Myocyte (in vitro differentiated cells): ENCODE measurements around the gene PCSK4. TPM values are rescaled to one million over a fixed set of nuclear protein-coding genes. Genes with fewer than 3 reads are reported as not detected.

ENCODE experiments used
- DNase-seq: peaks from one replicate; pipeline ENCODE4 v3.0.0-alpha.2; 2012; ENCODE audit warnings: low read depth
- total RNA-seq: library from RNA; depleted of rRNA; stranded (reverse); fragments of >200 nt; gene quantifications from 2 replicates; pipeline ENCODE4 v1.2.3, GENCODE V29; 2014

Gene PCSK4
- total RNA-seq, 1 donor from 2014 or later, result 8.5 TPM

DNA sequence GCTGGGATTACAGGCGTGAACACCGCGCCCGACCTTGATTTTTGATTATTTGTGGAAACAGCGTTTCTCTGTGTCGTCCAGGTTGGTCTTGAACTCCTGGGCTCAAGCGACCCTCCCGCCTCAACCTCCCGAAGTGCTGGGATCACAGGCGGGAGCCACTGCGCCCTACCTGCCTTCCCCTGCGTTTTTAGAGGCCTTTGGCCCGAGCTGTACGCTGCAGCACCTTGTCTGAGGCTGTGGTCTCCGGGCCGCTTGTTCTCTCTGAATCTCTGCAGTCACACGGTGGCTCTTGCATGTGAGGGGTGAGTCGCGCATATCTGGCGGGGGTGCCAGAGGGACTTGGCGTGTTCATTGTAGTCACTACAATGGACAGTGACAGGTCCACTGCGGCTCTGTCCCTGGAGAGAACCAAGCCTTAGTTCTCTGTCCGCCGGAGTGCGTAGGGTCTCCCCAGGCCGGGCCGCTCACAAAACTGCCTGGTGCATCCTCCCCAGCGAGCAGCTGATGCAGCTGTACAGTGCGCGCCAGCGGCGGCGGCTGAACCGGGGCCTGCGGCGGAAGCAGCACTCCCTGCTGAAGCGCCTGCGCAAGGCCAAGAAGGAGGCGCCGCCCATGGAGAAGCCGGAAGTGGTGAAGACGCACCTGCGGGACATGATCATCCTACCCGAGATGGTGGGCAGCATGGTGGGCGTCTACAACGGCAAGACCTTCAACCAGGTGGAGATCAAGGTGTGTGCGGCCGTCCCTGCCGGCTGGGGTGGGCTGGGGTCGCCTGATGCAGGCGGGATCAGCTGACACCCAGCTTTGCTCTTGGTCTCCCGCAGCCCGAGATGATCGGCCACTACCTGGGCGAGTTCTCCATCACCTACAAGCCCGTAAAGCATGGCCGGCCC lies 50.4 kb downstream of the PCSK4 start:
- DNase-seq, result peak; percentile 48

DNA sequence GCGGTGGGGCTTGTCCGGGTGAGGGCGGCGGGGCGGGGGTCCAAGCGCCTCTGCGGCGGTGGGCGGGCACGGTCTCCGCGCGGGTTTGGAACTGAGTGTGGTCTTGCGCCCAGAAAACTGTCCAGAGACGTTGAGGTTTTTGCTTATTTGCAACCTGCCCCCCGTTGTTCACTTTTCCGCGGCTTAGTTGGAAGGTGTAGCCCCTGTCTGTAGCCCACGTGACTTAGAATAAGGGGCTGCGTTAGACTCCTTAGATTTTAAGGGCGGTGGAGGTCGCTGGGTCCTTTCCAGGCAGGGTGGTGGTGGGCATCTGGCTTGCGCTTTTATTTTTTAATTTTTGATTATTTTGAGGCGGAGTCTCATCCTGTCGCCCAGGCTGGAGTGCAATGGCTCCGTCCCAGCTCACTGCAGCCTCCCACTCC lies 51.2 kb downstream of the PCSK4 start:
- no peak for DNase-seq

DNA sequence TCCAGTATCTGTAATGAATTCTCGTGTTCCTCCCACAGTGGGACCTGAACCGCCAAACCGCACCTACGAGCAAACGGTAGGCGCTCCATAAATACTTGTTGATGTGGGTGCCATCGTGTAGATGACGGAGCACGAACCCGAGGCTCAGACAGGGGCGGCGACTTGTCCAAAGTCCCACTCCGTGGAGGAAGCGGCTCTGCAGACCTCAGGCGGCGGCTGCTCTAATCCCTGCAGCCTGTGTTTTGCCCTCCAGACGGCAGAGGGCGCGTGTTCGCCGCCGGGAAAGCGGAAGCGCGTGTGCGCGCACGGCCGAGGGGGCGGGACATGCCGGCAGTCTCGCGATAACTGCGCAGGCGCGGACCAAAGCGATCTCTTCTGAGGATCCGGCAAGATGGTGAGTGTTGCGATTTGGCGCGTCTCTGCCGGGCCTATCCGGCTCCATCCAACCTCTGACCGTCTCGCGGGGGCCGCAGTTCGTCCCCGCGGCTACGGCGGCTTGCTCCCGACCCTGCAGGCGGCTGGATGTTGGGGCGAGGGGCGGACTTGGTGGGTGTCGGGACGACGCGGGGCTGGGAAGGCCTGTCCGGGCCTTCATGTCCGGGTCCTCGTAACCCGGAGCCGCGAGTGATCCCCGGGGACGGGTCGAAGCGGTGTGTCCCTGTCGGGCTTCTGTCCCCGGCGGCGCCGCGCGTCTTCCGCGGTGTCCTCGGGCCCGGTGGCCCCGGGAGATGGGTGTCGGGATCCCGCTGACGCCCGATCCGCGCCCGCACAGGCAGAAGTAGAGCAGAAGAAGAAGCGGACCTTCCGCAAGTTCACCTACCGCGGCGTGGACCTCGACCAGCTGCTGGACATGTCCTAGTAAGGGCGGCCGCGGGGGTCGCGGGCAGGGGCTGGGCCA lies 51.9 kb downstream of the PCSK4 start, which contains the start of gene RPS15:
Gene RPS15, plus strand, starts transcription at position 362 of the 898 bp plus-strand sequence. Its CDS starts 30 bp downstream, at position 392.
- peak; percentile 94 for DNase-seq

DNA sequence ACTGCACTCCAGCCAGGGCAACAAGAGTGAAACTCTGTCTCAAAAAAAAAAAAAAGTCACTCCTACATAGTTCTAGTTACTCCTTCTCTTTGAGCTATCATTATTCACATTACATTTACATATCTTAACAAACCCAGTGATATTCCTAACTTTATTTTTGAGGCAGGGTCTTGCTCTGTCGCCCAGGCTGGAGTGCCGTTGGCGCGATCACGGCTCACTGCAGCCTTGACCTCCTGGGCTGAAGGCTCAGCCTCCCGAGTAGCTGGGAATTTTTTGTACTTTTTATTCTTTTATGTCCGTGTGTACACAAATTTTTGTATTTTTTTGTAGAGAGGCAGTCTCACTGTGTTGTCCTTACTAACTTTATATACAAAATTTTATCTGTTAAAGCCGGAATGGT lies 52.5 kb downstream of the PCSK4 start:
- DNase-seq, result no peak

DNA sequence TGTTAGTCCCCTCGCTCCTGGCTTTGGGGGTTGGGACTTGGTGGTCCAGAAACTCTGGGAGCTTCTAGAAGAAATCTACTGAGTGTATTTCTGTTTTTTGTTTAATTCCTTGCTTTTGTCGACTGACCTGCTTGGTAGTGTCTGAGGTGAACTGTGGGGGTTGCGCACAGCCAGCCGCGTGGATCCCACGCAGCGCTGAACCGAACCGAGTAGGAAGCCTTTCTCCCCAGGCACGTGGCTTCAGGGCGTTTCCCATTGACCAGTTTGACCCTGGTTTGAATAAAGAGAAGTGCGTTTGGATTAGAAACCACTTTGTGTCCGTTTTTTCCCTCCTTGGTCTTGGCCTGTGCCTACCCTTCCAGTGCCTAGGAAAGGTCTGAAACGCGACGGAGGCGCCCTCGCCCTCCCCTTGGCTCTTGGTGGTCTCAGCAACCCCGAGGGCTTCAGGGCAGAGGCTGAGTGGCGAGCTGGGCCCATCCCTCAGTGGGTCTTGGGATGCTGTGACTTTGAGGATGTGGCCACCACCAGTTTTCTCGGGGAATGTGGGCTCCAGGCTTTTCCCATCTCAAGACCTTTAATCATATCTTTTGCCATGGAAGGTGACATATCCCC lies 54.7 kb downstream of the PCSK4 start:
- DNase-seq, result no peak

DNA sequence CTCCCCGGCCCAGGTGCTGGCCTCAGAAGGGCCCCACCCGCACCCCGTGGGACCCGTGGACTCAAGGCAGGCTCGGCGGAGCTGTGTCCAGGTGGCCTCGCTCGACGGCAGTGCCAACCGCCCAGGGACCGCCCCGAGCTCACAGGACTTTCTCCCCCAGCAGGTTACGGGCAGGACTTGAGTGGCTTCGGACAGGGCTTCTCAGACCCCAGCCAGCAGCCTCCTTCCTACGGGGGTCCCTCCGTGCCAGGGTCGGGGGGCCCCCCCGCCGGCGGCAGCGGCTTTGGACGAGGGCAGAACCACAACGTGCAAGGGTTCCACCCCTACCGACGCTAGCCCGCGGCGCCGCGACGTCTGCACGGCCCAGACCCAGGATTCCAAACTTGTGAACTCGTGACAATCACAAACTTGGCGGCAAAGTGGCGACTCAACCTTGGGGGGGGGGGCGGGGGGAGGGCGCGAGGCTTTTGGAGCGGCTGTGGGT lies 55.5 kb downstream of the PCSK4 start:
- DNase-seq, result no peak

DNA sequence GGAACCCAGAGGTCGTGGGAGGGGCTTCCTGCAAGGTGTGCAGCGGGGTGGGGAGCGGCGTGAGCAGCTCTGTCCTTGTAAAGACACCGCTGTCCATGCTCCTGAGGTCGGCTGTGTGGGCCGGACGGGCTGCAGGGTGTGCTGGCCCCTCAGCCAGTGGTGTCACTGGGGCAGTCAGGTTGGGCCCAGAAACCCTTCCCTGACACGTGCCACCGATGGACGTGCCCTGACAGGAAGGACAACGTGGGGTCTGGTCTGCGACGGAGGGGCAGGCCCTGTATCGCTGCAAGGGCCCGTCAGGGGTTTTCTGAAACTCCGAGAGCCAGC lies 56.1 kb downstream of the PCSK4 start:
- DNase-seq, result no peak

DNA sequence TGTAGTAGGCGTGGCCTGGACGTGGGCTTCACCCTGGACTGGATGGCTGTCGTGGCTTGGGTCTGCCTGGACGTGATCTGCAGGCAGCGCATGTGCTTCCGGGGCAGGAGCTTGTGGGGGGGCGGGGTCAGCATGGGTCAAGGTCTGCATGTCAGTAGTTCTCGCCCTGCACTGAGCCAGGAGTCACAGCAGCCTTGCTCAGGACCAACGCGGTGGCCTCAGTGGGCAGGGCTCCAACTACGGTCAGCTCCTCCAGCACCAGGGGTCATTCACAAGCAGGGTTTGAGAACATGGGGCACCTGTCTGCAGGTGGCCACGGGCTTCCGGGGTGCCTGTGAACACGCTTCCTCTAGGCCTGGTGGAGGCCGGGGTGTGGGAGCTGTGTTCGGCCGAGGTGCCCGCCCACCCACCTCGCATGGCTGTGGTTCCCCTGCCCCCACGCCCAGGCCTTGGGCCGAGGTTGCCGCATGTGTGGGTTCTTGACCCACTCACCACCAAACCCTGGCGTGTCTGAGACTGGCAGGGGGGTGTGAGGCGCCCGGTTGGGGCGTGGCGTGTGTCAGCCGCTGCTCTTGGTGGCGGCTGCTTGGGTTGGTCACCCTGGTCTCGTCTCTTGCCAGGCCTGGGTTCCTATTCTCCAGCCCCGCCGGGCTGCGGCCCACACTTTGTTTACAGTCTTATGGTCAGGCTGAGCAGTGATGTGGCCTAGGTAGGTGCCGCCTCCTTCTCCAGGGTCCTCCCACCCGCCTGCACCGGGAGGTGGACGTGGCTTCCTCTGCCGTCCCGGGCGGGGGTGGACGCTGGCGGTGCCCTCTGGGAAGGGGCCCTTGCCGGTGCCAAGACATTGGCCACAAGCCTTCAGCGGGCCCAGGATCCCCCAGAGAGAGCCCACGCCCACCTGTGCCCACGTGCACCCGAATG lies 56.8 kb downstream of the PCSK4 start:
- no peak for DNase-seq

DNA sequence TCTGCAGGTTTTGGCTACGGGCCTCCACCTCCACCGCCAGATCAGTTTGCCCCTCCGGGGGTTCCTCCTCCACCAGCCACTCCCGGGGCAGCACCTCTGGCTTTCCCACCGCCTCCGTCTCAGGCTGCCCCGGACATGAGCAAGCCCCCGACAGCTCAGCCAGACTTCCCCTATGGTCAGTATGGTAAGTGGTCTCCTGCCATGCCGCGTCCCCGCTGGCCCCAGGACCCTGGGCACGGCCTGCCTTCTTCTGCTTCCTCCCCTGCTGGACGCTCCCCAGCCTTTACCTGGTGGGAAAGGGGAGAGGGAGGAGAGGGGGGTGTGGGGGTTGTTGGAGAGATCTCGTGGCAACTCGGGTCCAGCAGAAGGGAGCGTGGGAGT lies 57.7 kb downstream of the PCSK4 start:
- no peak for DNase-seq

DNA sequence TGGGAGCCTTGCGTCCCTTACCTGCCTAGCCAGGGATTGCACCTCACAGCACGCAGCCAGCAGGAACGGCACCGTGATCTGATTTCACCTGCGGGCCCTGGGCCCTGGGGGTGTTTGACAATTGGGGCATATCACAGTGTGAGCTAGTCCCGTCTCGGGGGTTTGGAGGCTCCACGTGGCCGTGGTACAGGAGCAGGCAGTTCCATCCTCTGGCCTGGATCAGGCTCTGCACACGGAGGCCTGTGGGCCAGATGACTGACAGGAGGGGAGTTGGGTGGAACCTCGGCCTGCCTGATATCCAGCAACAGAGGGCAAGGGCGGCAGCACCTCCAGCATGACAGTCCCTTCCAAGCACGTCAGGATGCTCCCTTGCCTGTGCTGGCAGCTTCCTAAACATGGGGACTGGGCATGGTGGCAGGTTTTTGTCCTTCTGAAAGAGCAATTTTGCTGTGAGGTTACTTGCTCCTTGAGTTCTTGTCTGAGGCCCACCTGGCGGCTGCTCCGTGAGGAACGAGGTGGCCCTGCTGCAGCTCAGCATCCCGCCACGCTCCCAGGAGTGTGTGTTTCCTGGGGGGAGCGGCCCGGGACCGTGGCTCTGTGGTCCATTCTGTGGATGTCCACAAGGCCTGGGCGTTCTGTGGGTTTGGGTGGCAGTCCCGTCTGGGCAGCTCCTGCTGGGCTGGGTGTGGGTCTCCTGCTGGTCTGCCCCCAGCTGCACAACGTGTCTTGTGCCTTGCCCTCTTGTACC lies 58.2 kb downstream of the PCSK4 start:
- no peak for DNase-seq

Other genes with a start within 250 kb of the PCSK4 start
- 46.5 and 61.9 TPM in 2 replicates for gene ATP5F1D, start 248.6 kb downstream of the PCSK4 start, total RNA-seq
- 17.2 and 30.6 TPM in 2 replicates for gene MIDN, start 241.8 kb downstream of the PCSK4 start, total RNA-seq
- gene CIRBP, start 221.0 kb downstream of the PCSK4 start, total RNA-seq, result 441 and 497 TPM in 2 replicates
- gene FAM174C, start 214.8 kb downstream of the PCSK4 start, total RNA-seq, result 33.8 and 55.3 TPM in 2 replicates
- gene EFNA2, start 204.5 kb downstream of the PCSK4 start, total RNA-seq, result not detected in 2 replicates
- gene NDUFS7, start 106.4 kb downstream of the PCSK4 start, total RNA-seq, result 104 and 124 TPM in 2 replicates
- 147 and 191 TPM in 2 replicates for gene GAMT, start 88.8 kb downstream of the PCSK4 start, total RNA-seq
- 48.2 and 61.5 TPM in 2 replicates for gene DAZAP1, start 82.8 kb downstream of the PCSK4 start, total RNA-seq
- gene RPS15, start 52.0 kb downstream of the PCSK4 start, total RNA-seq, result 1,600 and 2,923 TPM in 2 replicates
- gene APC2, start 40.2 kb downstream of the PCSK4 start, total RNA-seq, result 0.53 and 1.9 TPM in 2 replicates
- gene C19orf25, start 11.1 kb downstream of the PCSK4 start, total RNA-seq, result 37.6 and 53.1 TPM in 2 replicates
- gene REEP6, start 831 bp upstream of the PCSK4 start, total RNA-seq, result 4.3 and 7.4 TPM in 2 replicates
- gene ADAMTSL5, start 22.7 kb upstream of the PCSK4 start, total RNA-seq, result 9.7 and 9.8 TPM in 2 replicates
- gene PLK5, start 33.7 kb upstream of the PCSK4 start, total RNA-seq, result not detected in 2 replicates
- 44.0 and 45.3 TPM in 2 replicates for gene MEX3D, start 78.0 kb upstream of the PCSK4 start, total RNA-seq
- gene MBD3, start 102.5 kb upstream of the PCSK4 start, total RNA-seq, result 186 and 193 TPM in 2 replicates
- gene UQCR11, start 115.1 kb upstream of the PCSK4 start, total RNA-seq, result 70.9 and 73.3 TPM in 2 replicates
- 124 and 141 TPM in 2 replicates for gene TCF3, start 162.3 kb upstream of the PCSK4 start, total RNA-seq